GM19468 (cell line): Measurements from ENCODE around the gene IFNA2.
"Not testable (repeated sequence)": the region's sequence is repeated elsewhere in the genome, so short reads cannot be mapped to it uniquely, and the experiment has no call there.

Source experiments
- ATAC-seq: cut with Tn5 transposase; IDR thresholded peaks from one replicate; pipeline ENCODE4 v1.9.1; 2021; ENCODE audit warnings: mild to moderate bottlenecking, moderate library complexity, moderate number of reproducible peaks; ENCODE audit not compliant: unreplicated experiment; ENCODE audit errors: extremely low read depth

Gene IFNA2

GRCh38 chr9:21385131-21385670 is at the start of gene IFNA2:
IFNA2 (minus strand) TSS chr9:21385398; CDS start chr9:21385329, 69 bp downstream.
- ATAC-seq: no peak

GRCh38 chr9:21435015-21435383 is 49.8 kb upstream of the IFNA2 start:
- not testable (repeated sequence) for ATAC-seq

GRCh38 chr9:21434202-21435014 is 49.2 kb upstream of the IFNA2 start:
- no peak for ATAC-seq

GRCh38 chr9:21432672-21433425 is 47.7 kb upstream of the IFNA2 start:
- ATAC-seq: no peak

- no peak for ATAC-seq
Measured at GRCh38 chr9:21429191-21429590, 44.0 kb upstream of the IFNA2 start.

GRCh38 chr9:21428235-21428634 is 43.0 kb upstream of the IFNA2 start:
- no peak for ATAC-seq

- no peak for ATAC-seq
Measured at GRCh38 chr9:21415493-21416267, 30.5 kb upstream of the IFNA2 start.

GRCh38 chr9:21414220-21414940 is 29.2 kb upstream of the IFNA2 start:
- ATAC-seq: no peak

GRCh38 chr9:21413624-21414023 is 28.4 kb upstream of the IFNA2 start:
- ATAC-seq: no peak

GRCh38 chr9:21413151-21413550 is 28.0 kb upstream of the IFNA2 start:
- no peak for ATAC-seq

GRCh38 chr9:21412107-21412506 is 26.9 kb upstream of the IFNA2 start:
- peak; percentile 52 for ATAC-seq

- no peak for ATAC-seq
Measured at GRCh38 chr9:21408817-21409216, 23.6 kb upstream of the IFNA2 start, which contains the start of gene IFNA8. IFNA8 (plus strand) TSS chr9:21409117; CDS start chr9:21409177, 60 bp downstream.

- ATAC-seq: no peak
Measured at GRCh38 chr9:21404146-21404545, 18.9 kb upstream of the IFNA2 start.

GRCh38 chr9:21402386-21403251 is 17.4 kb upstream of the IFNA2 start:
- ATAC-seq: no peak

- ATAC-seq: no peak
Measured at GRCh38 chr9:21399956-21400355, 14.8 kb upstream of the IFNA2 start.

GRCh38 chr9:21398955-21399489 is 13.8 kb upstream of the IFNA2 start:
- no peak for ATAC-seq

- ATAC-seq: peak; percentile 56
Measured at GRCh38 chr9:21395778-21396717, 10.8 kb upstream of the IFNA2 start.
